ENCODE results near the gene PTX3. TPM values are rescaled to one million over a fixed set of nuclear protein-coding genes. Genes with fewer than 3 reads are reported as not detected.

The PTX3 gene
- total RNA-seq, 3 donors from 2014 or later (not counting 1 experiment from before 2014, with no cell fraction given), result 0.40 to 5.8 (median 1.4) TPM

GRCh38 chr3:157471064-157471463, 34.4 kb downstream of the PTX3 start:
- H3K36me3 Mint-ChIP-seq, result no peaks in the 10 kb centered on the region
- peaks cover 0 to 6% of the 10 kb centered on the region in 2 donors for H3K9me3 Mint-ChIP-seq
- no peak overlapping the region for H3K27ac Mint-ChIP-seq
- H3K4me3 ChIP-seq (ENCODE audit: low read length), result no peak overlapping the region
- no peak for TF ChIP-seq CTCF (IDR thresholded peaks at IDR 0.05)
- H3K9me3 ChIP-seq (ENCODE audit: control insufficient read depth, insufficient read depth, low read length), result no peaks in the 10 kb centered on the region
- intact Hi-C loops (cut with micrococcal nuclease), result no loop called here
- no peak overlapping the region for H3K4me3 Mint-ChIP-seq
- no peak overlapping the region for H3K27ac ChIP-seq (ENCODE audit: low read length)
- H3K36me3 ChIP-seq (ENCODE audit: control insufficient read depth, insufficient read depth, low read length), result no peaks in the 10 kb centered on the region
- ATAC-seq (no peak), DNase-seq (no peak)
- H3K4me1 Mint-ChIP-seq, result no peaks in the 10 kb centered on the region
- 80% methylated on average over 1 of the region's 1 CpG for WGBS (ENCODE audit: insufficient coverage)
- H3K4me1 ChIP-seq (ENCODE audit: control insufficient read depth, insufficient read depth, low read length), result no peaks in the 10 kb centered on the region
- H3K27me3 Mint-ChIP-seq (ENCODE audit: low read depth in 2 of 2), result no peaks in the 10 kb centered on the region
- no peaks in the 10 kb centered on the region for H3K27me3 ChIP-seq (ENCODE audit: control insufficient read depth, insufficient read depth, low read length)

GRCh38 chr3:157472648-157473047, 36.0 kb downstream of the PTX3 start:
- DNase-seq (no peak), ATAC-seq (no peak)
- intact Hi-C loops (cut with micrococcal nuclease), result no loop called here
- H3K4me3 ChIP-seq (ENCODE audit: low read length), result no peak overlapping the region
- no peaks in the 10 kb centered on the region for H3K36me3 Mint-ChIP-seq
- TF ChIP-seq CTCF (IDR thresholded peaks at IDR 0.05), result no peak
- H3K36me3 ChIP-seq (ENCODE audit: control insufficient read depth, insufficient read depth, low read length), result no peaks in the 10 kb centered on the region
- no peaks in the 10 kb centered on the region for H3K4me1 Mint-ChIP-seq
- WGBS (ENCODE audit: insufficient coverage), result no CpG with 5 or more reads among the region's 1 CpG
- peaks cover 2 to 6% of the 10 kb centered on the region in 2 donors for H3K9me3 Mint-ChIP-seq
- H3K4me1 ChIP-seq (ENCODE audit: control insufficient read depth, insufficient read depth, low read length), result no peaks in the 10 kb centered on the region
- no peaks in the 10 kb centered on the region for H3K27me3 ChIP-seq (ENCODE audit: control insufficient read depth, insufficient read depth, low read length)
- no peaks in the 10 kb centered on the region for H3K27me3 Mint-ChIP-seq (ENCODE audit: low read depth in 2 of 2)
- H3K27ac ChIP-seq (ENCODE audit: low read length), result no peak overlapping the region
- no peak overlapping the region for H3K4me3 Mint-ChIP-seq
- no peak overlapping the region for H3K27ac Mint-ChIP-seq
- H3K9me3 ChIP-seq (ENCODE audit: control insufficient read depth, insufficient read depth, low read length), result no peaks in the 10 kb centered on the region

- H3K9me3 ChIP-seq (ENCODE audit: control insufficient read depth, insufficient read depth, low read length), result no peaks in the 10 kb centered on the region
- no peak overlapping the region for H3K27ac ChIP-seq (ENCODE audit: low read length)
- Mint-ChIP-seq H3K4me3 (no peak overlapping the region), H3K36me3 (no peaks in the 10 kb centered on the region), H3K9me3 (peaks cover 3 to 6% of the 10 kb centered on the region in 2 donors), H3K27me3 (ENCODE audit: low read depth in 2 of 2) (no peaks in the 10 kb centered on the region), H3K4me1 (no peaks in the 10 kb centered on the region), H3K27ac (no peak overlapping the region)
- no peaks in the 10 kb centered on the region for H3K36me3 ChIP-seq (ENCODE audit: control insufficient read depth, insufficient read depth, low read length)
- intact Hi-C loops (cut with micrococcal nuclease), result no loop called here
- no peak for TF ChIP-seq CTCF (IDR thresholded peaks at IDR 0.05)
- ATAC-seq (no peak), DNase-seq (no peak)
- H3K4me1 ChIP-seq (ENCODE audit: control insufficient read depth, insufficient read depth, low read length), result no peaks in the 10 kb centered on the region
- no peaks in the 10 kb centered on the region for H3K27me3 ChIP-seq (ENCODE audit: control insufficient read depth, insufficient read depth, low read length)
- no peak overlapping the region for H3K4me3 ChIP-seq (ENCODE audit: low read length)
- 90% methylated on average over 1 of the region's 1 CpG for WGBS (ENCODE audit: insufficient coverage)
Measured at GRCh38 chr3:157475921-157476414, 39.3 kb downstream of the PTX3 start.

- H3K36me3 Mint-ChIP-seq, result no peaks in the 10 kb centered on the region
- Histone ChIP-seq H3K27me3 (ENCODE audit: control insufficient read depth, insufficient read depth, low read length) (no peaks in the 10 kb centered on the region), H3K36me3 (ENCODE audit: control insufficient read depth, insufficient read depth, low read length) (no peaks in the 10 kb centered on the region), H3K4me3 (ENCODE audit: low read length) (no peak overlapping the region), H3K4me1 (ENCODE audit: control insufficient read depth, insufficient read depth, low read length) (no peaks in the 10 kb centered on the region), H3K9me3 (ENCODE audit: control insufficient read depth, insufficient read depth, low read length) (no peaks in the 10 kb centered on the region), H3K27ac (ENCODE audit: low read length) (no peak overlapping the region)
- H3K27me3 Mint-ChIP-seq (ENCODE audit: low read depth in 2 of 2), result no peaks in the 10 kb centered on the region
- ATAC-seq, result no peak
- intact Hi-C loops (cut with micrococcal nuclease), result no loop called here
- H3K9me3 Mint-ChIP-seq, result peaks cover 3 to 6% of the 10 kb centered on the region in 2 donors
- 62% methylated on average over 3 of the region's 3 CpGs for WGBS (ENCODE audit: insufficient coverage)
- H3K27ac Mint-ChIP-seq, result no peak overlapping the region
- H3K4me1 Mint-ChIP-seq, result no peaks in the 10 kb centered on the region
- DNase-seq, result no peak
- TF ChIP-seq CTCF (IDR thresholded peaks at IDR 0.05), result no peak
- no peak overlapping the region for H3K4me3 Mint-ChIP-seq
Measured at GRCh38 chr3:157477441-157477840, 40.8 kb downstream of the PTX3 start.
